ENCODE results near the gene CZIB.

CZIB gene

GRCh38 chr1:53165408-53165961 is 54.9 kb downstream of the CZIB start:
- no peak overlapping the region for H3K27ac ChIP-seq
- TF ChIP-seq, protein P1, sequence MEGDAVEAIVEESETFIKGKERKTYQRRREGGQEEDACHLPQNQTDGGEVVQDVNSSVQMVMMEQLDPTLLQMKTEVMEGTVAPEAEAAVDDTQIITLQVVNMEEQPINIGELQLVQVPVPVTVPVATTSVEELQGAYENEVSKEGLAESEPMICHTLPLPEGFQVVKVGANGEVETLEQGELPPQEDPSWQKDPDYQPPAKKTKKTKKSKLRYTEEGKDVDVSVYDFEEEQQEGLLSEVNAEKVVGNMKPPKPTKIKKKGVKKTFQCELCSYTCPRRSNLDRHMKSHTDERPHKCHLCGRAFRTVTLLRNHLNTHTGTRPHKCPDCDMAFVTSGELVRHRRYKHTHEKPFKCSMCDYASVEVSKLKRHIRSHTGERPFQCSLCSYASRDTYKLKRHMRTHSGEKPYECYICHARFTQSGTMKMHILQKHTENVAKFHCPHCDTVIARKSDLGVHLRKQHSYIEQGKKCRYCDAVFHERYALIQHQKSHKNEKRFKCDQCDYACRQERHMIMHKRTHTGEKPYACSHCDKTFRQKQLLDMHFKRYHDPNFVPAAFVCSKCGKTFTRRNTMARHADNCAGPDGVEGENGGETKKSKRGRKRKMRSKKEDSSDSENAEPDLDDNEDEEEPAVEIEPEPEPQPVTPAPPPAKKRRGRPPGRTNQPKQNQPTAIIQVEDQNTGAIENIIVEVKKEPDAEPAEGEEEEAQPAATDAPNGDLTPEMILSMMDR (conservative IDR thresholded peaks at IDR 0.05; ENCODE audit: low read depth): no peak
- ChIA-PET CTCF (interaction anchor here (1.2 to 1.4 kb wide), 2 partner anchors 8 to 17 kb away, joined by 3 to 4 read pairs; no protein-coding TSS in a partner anchor), POLR2A (ENCODE audit: low non-redundant PET) (no interaction called here)
- DNase-seq (ENCODE audit: low spot score): no peak

Measured in RWPE1 (cell line).